Neural progenitor cell (in vitro differentiated cells): ENCODE measurements around the gene CBLC.
A peak's percentile ranks its signal among the peaks of the same experiment; 100 is the strongest.

Experiments used
- CTCF ChIP-seq: fragments of 200-600 bp; sonication (generic); IDR thresholded peaks from 2 replicates; pipeline ENCODE4 v1.5.1; 2017; ENCODE audit warnings: antibody characterized with exemption, mild to moderate bottlenecking
- EZH2 ChIP-seq: fragments of 200-600 bp; sonication (generic); IDR thresholded peaks from 2 replicates; pipeline ENCODE4 v1.6.1; 2017; ENCODE audit warnings: antibody characterized with exemption, mild to moderate bottlenecking, moderate library complexity
- EZH2phosphoT487 ChIP-seq: fragments of 200-600 bp; sonication (generic); IDR thresholded peaks from 2 replicates; pipeline ENCODE4 v1.6.1; 2017; ENCODE audit warnings: antibody characterized with exemption

- TF ChIP-seq CTCF (peak; percentile 26), EZH2 (peak; percentile 61), EZH2phosphoT487 (no peak)
Observed at GRCh38 chr19:44757735-44758505, 19.8 kb upstream of the CBLC start.
